GM12801 (cell line): ENCODE data around the gene SPO11.

Experiments
- TF ChIP-seq, protein P1 (sequence below): IDR thresholded peaks from one replicate; pipeline ENCODE4 v1.5.1; 2011; ENCODE audit warnings: control low read depth; ENCODE audit not compliant: insufficient read length; ENCODE audit errors: extremely low read depth

The SPO11 gene

GRCh38 chr20:57325632-57326356 is 3.8 kb upstream of the SPO11 start:
- TF ChIP-seq, protein P1, sequence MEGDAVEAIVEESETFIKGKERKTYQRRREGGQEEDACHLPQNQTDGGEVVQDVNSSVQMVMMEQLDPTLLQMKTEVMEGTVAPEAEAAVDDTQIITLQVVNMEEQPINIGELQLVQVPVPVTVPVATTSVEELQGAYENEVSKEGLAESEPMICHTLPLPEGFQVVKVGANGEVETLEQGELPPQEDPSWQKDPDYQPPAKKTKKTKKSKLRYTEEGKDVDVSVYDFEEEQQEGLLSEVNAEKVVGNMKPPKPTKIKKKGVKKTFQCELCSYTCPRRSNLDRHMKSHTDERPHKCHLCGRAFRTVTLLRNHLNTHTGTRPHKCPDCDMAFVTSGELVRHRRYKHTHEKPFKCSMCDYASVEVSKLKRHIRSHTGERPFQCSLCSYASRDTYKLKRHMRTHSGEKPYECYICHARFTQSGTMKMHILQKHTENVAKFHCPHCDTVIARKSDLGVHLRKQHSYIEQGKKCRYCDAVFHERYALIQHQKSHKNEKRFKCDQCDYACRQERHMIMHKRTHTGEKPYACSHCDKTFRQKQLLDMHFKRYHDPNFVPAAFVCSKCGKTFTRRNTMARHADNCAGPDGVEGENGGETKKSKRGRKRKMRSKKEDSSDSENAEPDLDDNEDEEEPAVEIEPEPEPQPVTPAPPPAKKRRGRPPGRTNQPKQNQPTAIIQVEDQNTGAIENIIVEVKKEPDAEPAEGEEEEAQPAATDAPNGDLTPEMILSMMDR, result no peak

DNA sequence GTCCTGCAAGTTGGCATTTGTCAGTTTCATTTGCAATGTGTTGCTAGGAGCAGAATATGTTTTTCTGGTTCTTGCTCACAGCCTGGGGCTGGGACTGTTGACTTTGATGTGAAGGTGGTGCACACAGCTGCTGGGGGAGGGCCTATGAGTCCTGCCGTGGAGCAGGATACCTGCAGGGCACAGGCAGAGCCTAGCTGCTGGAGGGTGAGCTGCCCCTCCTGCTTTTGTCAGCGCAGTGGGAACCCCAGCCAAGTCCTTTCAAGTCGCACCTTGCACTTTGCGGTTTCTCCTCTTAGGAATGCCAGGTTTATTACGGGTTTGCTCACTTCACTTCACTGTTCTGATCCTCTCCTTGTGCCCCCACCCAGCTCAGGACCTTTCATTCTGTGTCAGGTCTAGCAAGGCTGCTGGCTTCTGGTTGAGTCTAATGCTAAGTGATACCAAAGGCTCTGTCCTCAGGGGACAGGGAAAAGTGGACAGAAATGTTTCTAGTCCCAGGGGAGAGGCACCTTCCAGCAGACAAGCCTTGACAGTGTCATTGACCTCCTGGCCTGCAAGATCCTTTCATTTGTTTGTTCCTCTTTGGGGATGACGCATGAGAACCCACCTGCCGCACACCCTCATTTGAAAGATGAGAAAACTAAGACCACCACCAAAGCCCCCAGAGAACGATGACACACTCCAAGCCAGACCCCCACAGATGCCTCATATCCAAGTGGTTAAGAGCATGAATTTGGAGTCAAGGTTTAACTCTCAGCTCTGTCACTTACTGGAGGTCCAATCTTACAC is 2.7 kb upstream of the SPO11 start:
- TF ChIP-seq, protein P1, result no peak

GRCh38 chr20:57327820-57328219 is 1.8 kb upstream of the SPO11 start:
- TF ChIP-seq, protein P1, result no peak

DNA sequence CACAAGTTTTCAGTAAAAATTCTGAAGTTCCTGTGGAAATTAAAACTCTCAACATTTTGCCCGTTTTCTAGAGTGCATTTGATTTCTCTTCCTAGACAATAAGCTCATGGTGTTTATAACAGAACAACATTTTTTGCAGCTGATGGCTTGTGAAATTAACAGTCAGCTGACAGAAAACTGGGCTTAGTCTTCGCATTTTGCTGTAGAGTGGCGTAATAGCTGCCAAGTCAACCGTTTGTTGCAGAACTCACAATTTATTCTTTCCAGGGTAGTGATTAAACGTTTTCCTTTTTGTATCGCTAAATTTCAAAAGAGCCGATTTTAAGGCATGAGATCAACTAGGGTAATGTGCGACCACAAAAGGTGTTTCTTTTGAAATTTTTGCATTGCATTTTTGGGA is 1.4 kb downstream of the SPO11 start:
- TF ChIP-seq, protein P1, result no peak

DNA sequence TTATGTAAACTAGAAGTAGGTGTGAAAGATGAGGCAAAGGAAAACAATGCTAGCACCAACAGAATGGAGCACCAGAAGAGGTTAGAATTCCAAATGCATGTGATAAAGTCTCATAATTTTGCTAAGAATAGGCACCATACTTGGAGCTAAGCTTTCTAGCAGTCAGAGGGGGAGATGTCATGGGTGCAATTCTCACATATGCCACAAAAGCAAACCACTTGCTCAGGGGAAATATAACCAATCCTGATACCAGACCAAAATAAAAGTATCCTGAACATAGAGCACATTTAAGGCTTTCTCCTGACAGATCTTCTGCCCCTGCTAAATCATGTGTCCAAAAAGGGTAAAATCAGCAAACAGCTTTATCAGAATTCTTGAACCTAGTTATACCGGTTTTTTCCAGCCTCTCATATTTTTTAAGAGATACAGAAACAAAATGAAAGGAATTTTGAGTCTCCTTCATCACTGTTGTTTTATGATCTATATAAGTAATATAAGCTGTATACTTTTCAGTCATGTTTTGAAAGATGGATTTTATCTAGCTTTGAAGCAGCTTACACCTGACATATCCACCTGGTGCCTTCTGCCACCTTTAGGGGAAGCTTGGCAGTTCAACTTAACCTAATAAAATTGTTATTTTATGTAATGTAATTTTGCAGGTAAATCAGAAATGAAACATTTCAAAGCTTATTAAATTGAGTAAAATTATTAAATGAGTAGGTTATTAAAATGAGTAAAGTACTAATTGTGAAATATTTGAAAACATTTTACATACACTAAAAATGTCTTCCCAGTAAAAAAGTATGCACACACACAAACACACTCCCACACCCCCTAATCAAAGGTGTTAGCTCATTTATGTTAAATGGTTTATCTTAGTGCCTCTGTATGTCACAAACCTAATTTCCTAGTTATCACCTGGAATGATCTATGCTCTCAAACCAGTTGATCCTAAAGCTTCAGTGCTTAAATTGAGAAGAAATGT is 2.8 kb downstream of the SPO11 start:
- TF ChIP-seq, protein P1, result no peak

DNA sequence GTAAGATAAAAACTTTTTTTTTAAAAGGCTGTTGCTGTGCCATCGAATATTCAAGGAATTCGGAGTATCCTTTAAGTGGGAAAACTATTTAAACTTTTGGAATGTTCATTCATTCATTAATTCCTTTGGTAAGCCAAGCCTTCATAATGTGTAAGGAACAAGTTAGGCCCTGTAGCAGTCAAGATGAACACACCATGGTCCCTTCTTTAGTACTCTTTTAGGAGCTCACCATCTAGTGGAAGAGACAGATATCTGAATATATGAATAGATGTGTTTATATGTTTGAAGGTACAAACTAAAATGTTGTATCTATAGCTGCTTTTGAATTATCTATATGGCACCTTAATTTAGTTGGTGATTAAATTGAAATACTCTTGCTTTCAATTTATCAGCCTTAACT is 5.8 kb downstream of the SPO11 start:
- TF ChIP-seq, protein P1, result no peak

GRCh38 chr20:57341663-57342062 is 12.1 kb downstream of the SPO11 start:
- TF ChIP-seq, protein P1, result no peak
